Duodenal mucosa (tissue), 2 donors: Measurements from ENCODE around the gene LYPLA2.
"Not testable (repeated sequence)": the region's sequence is repeated elsewhere in the genome, so short reads cannot be mapped to it uniquely, and the experiment has no call there.

Source experiments
- H3K27ac ChIP-seq: one replicate; pipeline ENCODE4 v1.7.0; 2013; ENCODE audit warnings: low read depth, low read length
- H3K27me3 ChIP-seq, 2 donors: one replicate each; pipeline ENCODE4 v1.7.0; 2013; ENCODE audit warnings: low read length in 2 of 2, control low read depth in 1 of 2; ENCODE audit not compliant: insufficient read depth in 2 of 2, control insufficient read depth in 1 of 2
- H3K36me3 ChIP-seq, 2 donors: one replicate each; pipeline ENCODE4 v1.7.0; 2013; ENCODE audit warnings: low read length in 2 of 2, control low read depth in 1 of 2; ENCODE audit not compliant: insufficient read depth in 2 of 2, control insufficient read depth in 1 of 2
- H3K4me1 ChIP-seq, 2 donors: one replicate each; pipeline ENCODE4 v1.7.0; 2013; ENCODE audit warnings: low read length in 2 of 2, control low read depth in 1 of 2; ENCODE audit not compliant: insufficient read depth in 2 of 2, control insufficient read depth in 1 of 2
- H3K4me3 ChIP-seq, 2 donors: one replicate each; pipeline ENCODE4 v1.7.0; 2013; ENCODE audit warnings: low read length in 2 of 2, low read depth in 1 of 2
- H3K9ac ChIP-seq, 2 donors: one replicate each; pipeline ENCODE4 v1.7.0; 2013; ENCODE audit warnings: low read length in 2 of 2, low read depth in 1 of 2
- H3K9me3 ChIP-seq, 2 donors: one replicate each; pipeline ENCODE4 v1.7.0; 2013; ENCODE audit warnings: low read length in 2 of 2, control low read depth in 1 of 2; ENCODE audit not compliant: control insufficient read depth in 1 of 2

LYPLA2 gene

GRCh38 chr1:23793861-23794731, 3.2 kb downstream of the LYPLA2 start:
- Histone ChIP-seq H3K4me1 (peaks cover 26 to 43% of the 10 kb centered on the region in 2 donors), H3K36me3 (peaks cover 13 to 34% of the 10 kb centered on the region in 2 donors), H3K9me3 (no peaks in the 10 kb centered on the region), H3K27me3 (no peaks in the 10 kb centered on the region), H3K27ac (no peak overlapping the region), H3K4me3 (no peak overlapping the region), H3K9ac (no peak overlapping the region)

- Histone ChIP-seq H3K36me3 (peaks cover 13 to 34% of the 10 kb centered on the region in 2 donors), H3K4me1 (peaks cover 33 to 50% of the 10 kb centered on the region in 2 donors)
- not testable (repeated sequence) for H3K4me3 ChIP-seq, H3K9ac ChIP-seq, H3K27ac ChIP-seq, H3K27me3 ChIP-seq, H3K9me3 ChIP-seq
Measured at GRCh38 chr1:23794732-23795182, 3.8 kb downstream of the LYPLA2 start.

DNA sequence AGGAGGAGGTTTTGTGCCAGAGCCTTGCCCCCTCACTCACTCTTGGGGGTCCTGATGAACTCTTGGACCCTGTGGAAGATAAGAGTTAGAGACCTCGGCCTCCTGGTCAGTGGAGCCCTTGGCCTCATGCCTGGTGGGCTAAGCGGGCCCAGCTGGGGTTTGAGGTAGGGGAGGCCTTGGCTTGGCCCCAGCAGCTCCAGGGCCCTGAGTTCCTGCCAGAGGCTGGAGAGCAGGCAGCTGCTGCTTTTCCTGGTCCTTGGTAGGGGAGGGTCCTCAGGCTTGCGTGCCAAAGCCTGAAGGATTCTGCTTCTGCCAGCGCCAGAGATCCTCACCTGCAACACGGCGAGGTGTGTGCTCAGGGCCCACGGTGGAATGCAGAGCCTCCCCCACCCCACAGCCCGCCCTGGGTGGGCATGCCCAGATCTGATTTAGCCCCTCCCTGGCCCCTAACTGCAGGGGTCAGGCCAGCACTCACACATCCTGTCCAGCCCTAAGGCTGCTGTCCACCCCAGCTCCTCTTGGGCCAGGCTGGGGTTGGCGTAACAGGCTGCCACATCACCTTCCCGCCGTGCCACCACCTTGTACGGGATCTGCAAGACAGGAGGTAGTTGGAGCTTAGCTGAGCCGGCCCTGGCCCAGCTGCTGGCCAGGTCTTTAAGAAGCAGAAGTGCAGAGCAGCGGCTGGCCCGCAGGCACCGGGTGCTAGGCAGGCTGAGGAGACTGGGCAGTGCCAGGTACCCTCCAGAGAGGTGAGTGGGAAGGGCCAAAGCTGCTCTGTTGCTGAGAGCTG, 4.9 kb downstream of the LYPLA2 start:
- H3K4me1 ChIP-seq, result peaks cover 26 to 46% of the 10 kb centered on the region in 2 donors
- no peaks in the 10 kb centered on the region for H3K9me3 ChIP-seq
- no peak overlapping the region for H3K9ac ChIP-seq
- no peak overlapping the region for H3K27ac ChIP-seq
- H3K4me3 ChIP-seq, result no peak overlapping the region
- peaks cover 13 to 34% of the 10 kb centered on the region in 2 donors for H3K36me3 ChIP-seq
- no peaks in the 10 kb centered on the region for H3K27me3 ChIP-seq

- H3K27ac ChIP-seq, result no peak overlapping the region
- H3K27me3 ChIP-seq, result no peaks in the 10 kb centered on the region
- H3K4me1 ChIP-seq, result peaks cover 29 to 49% of the 10 kb centered on the region in 2 donors
- H3K4me3 ChIP-seq, result no peak overlapping the region
- H3K9me3 ChIP-seq, result no peaks in the 10 kb centered on the region
- peaks cover 13 to 34% of the 10 kb centered on the region in 2 donors for H3K36me3 ChIP-seq
- H3K9ac ChIP-seq, result no peak overlapping the region
Measured at GRCh38 chr1:23796466-23797271, 5.7 kb downstream of the LYPLA2 start.

DNA sequence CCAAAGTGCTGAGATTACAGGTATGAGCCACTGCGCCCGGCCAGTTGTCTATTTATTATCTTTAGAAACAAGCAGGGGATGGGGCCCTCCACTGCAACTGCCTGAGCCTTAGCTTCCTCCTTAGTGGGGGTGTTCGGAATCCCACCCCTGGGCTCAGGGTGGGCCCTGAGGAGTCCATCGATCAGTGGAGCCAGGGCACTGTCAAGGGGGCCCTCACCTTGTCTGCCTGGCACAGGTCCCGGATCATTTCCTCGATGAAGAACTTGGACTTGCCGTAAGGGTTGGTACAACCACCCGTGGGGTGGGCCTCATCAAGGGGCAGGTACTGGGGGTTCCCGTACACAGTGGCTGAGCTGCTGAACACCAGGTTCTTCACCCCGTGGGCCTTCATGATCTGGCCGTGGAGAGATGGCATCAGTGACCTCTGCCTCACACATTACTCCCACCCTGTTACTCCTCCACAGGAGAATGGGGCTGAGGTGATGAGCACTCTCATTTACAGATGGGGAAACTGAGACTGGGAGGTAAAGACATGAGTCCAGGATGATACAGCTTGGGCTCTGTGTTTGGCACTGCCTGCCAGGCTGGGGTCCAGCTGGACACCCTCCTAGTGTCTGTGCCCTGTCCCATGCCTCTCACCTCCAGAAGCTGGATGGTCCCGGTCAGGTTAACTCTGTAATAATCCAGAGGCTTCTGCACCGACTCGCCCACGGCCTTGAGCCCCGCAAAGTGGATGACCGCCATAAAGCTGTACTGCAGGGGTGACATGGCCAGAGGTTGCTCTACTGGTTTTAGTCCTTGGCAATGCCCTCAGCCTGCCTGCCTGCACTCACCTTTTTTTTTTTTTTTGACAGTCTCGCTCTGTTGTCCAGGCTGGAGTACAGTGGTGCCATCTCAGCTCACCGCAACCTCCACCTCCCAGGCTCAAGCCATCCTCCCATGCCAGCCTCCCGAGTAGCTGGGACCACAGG, 6.8 kb downstream of the LYPLA2 start:
- no peaks in the 10 kb centered on the region for H3K9me3 ChIP-seq
- no peak overlapping the region for H3K27ac ChIP-seq
- H3K27me3 ChIP-seq, result no peaks in the 10 kb centered on the region
- no peak overlapping the region for H3K9ac ChIP-seq
- peaks cover 13 to 38% of the 10 kb centered on the region in 2 donors for H3K36me3 ChIP-seq
- no peak overlapping the region for H3K4me3 ChIP-seq
- H3K4me1 ChIP-seq, result peaks cover 30 to 44% of the 10 kb centered on the region in 2 donors

GRCh38 chr1:23798662-23799142, 7.8 kb downstream of the LYPLA2 start:
- H3K36me3 ChIP-seq, result peaks cover 13 to 41% of the 10 kb centered on the region in 2 donors
- H3K9me3 ChIP-seq, result no peaks in the 10 kb centered on the region
- H3K4me1 ChIP-seq, result peaks cover 25 to 36% of the 10 kb centered on the region in 2 donors
- H3K27ac ChIP-seq, result peak overlapping the region; percentile 96
- peak overlapping the region; percentile 88 to 89 for H3K4me3 ChIP-seq
- no peaks in the 10 kb centered on the region for H3K27me3 ChIP-seq
- peak overlapping the region; percentile 87 to 94 for H3K9ac ChIP-seq

DNA sequence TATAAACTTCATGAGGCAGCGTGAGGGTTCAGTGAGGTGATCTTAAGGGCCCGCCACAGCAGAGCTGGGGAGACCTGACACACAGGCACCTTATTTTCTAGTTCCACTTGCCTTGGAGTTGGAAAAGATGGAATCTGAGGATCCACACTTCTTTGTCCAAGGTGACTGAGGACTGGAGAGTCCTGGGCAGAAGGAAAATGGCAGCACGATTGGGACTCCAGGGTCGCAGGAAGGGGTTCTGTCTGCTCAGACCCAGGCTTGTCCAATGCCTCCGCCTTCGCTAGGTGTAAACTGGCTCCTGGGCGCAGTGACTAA, 8.3 kb downstream of the LYPLA2 start:
- Histone ChIP-seq H3K36me3 (peaks cover 13 to 44% of the 10 kb centered on the region in 2 donors), H3K4me1 (peaks cover 25 to 36% of the 10 kb centered on the region in 2 donors), H3K27me3 (no peaks in the 10 kb centered on the region), H3K9ac (peak overlapping the region; percentile 87 to 94), H3K9me3 (no peaks in the 10 kb centered on the region), H3K27ac (peak overlapping the region; percentile 96), H3K4me3 (peak overlapping the region; percentile 88 to 89)

GRCh38 chr1:23799570-23800399, 8.8 kb downstream of the LYPLA2 start:
- peak overlapping the region; percentile 96 for H3K27ac ChIP-seq
- peaks cover 13 to 40% of the 10 kb centered on the region in 2 donors for H3K36me3 ChIP-seq
- H3K9ac ChIP-seq, result peak overlapping the region; percentile 87 to 94

More at GRCh38 chr1:23799570-23800399, 8.8 kb downstream of the LYPLA2 start:
- Histone ChIP-seq H3K27me3 (no peaks in the 10 kb centered on the region), H3K9me3 (no peaks in the 10 kb centered on the region), H3K4me3 (peak overlapping the region; percentile 88 to 89), H3K4me1 (peaks cover 25 to 36% of the 10 kb centered on the region in 2 donors)
